Medulla oblongata (tissue), 1 donor: ENCODE data around the gene PRKCD.

ENCODE experiments used
- DNase-seq: peaks from one replicate; pipeline ENCODE4 v3.0.0-alpha.2; 2015; ENCODE audit errors: extremely low spot score

PRKCD gene

GRCh38 chr3:53232641-53233377 lies 71.8 kb downstream of the PRKCD start:
- no peak for DNase-seq

DNA sequence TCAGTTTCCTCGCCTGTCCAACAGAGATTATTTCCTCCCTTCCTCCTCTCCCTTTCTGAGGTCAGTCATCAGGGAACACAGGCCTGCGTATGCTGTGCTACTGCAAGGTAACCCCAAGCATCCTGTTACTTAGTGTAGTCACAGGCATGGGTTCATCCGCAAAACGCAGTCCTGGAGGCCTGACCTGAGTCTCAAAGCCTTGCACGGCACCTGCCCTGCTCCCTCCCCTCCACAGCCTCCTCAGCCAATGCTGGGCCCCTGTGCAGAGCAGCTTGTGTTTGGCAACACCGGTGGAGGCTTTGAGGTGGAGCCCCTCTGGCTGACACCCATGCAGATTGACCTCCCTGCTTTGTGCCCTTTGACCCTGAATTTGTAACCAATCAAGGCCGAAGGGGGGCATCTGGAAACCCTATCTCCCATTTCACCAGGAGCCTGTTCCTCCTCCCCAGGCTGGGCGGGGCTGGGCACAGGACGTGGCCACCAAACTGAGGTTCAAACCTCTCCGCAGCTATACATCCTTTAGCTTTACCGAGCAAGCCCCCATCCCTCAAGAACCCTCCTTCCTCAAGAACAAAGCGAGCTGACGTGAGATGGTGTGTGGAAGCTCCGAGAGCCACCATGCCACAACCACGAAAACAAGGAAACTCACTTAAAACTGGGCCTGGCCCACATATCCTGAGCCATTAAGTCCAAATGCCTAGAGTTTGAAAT lies 73.3 kb downstream of the PRKCD start:
- DNase-seq = no peak

DNA sequence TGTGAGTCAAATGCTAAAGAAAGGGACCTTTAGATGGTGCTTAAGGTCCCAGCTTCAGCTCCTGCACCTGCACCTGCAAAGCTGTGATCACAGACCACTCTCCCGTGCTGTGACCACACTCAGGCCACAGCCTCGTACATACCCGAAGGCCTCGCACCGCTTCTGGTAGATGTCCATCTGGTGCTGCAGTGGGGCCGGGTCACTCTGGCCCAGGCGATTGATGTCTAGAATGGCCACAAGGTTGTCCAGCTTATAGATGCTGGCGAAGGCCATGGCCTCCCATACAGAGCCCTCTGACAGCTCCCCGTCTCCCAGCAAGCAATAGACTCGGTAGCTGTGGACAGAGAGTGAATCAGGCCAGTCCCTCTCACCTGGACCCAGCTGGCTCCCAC lies 73.8 kb downstream of the PRKCD start:
- no peak for DNase-seq

DNA sequence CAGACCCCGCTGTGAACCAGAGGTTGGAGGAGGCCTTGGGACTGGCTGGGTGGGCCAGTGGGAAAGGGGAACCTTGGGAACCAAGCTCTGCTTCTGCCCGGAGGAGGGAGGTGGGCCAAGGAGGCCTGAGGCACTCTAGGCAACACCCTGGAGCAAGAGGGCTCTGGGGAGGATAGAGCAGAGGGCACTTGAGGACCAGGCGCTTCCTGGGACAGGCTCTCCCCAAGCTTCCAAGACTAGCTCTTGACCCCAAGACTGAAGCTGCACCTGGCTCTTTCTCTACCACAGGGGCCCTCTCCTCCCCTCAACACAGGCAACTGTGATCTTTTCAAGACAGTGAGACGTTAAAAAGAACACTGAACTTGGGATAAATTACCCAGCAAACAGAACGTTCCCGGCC lies 74.5 kb downstream of the PRKCD start:
- no peak for DNase-seq

DNA sequence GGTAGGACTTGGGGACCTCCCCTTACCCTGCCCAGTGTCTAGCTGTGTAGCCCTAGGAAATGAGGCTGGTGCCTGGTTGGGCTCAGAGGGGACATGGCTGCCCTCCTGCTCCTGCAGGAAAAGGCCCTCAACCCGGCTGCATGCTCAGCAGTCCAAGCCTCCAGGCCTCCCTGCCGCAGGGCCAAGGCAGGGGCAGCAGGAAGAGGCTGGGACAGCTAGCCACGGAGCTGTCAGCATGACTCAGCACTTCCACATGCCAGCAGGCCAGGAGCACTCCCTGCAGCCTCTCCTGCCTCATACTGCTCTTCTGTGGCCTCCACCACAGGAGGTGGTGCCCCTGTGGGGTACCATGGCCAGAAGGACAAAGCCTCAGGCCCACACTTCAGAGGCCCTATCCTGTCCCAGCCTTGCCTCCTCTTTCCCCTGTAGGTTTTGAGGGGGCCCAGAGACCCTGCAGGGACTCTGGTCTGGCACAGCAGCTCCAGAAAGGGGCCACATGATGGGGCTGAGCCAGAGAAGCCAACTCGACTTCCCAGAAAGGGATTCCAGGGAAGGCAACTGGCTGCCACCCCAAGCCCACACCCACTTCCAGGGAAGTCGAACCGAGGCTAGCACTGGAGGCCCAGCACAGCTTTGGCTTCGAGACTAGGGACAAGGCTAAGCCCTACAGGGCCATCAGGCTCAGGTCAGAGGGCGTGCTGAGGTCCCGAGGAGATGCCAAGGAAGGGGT lies 75.3 kb downstream of the PRKCD start:
- peak; percentile 79 for DNase-seq

GRCh38 chr3:53238051-53238850 lies 77.2 kb downstream of the PRKCD start:
- no peak for DNase-seq

DNA sequence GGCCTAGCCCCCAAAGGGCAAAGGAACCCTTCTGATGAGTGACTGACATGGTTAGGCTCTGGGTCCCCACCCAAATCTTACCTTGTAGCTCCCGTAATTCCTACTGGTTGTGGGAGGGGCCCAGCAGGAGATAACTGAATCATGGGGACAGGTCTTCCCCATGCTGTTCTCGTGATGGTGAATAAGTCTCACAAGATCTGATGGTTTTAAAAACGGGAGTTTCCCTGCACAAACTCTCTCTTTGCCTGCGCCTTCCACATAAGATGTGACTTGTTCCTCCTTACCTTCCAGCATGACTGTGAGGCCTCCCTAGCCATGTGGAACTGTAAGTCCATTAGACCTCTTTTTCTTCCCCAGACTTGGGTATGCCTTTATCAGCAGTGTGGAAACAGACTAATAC lies 77.9 kb downstream of the PRKCD start:
- no peak for DNase-seq

GRCh38 chr3:53239800-53240199 lies 78.8 kb downstream of the PRKCD start:
- DNase-seq = no peak

DNA sequence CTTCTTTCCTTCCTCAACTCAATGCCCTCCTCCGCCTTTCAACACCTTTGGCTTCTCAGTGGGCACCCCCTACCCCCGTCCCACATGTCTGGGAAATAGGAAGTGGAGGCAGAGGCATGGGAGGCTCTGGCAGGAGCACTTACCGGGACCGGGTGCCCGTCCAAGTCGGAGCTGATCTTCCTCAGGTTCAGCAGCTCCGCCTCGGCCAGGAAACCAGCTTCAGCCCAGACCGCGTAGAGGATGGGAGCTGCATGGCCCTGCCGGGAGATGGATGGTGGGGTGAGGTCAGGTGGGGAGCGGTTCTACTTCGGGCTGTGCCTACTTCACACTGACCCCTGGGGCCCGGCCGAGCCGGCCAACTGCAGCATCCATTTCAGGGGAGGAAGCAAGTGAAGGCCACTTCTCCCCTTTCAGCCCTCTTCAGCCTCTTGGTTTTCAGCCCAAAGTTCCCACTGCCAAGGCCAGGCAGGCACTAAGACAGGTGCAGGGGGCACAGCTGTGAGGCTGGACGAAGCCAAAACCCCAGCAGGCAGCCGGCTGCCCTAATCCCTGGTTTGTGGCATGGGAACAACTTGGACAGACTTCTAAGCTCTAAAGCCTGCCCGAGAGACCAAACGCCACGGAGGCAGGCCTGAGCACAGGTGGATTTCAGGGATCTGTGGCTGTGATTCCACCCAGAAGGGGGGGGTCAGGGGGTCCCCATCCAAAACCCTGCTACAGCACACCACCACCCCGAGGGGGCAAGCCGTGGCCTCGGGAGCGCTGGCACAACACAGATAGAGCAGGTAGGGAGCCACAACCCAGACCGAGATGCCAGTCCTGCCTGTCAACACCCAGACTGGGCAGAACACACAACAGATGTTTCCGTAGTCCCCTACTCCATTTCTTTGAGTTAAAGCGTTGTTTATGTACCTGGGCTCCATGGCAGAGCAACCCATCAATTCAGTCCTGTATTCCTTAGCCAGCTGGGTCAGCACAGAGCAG lies 80.3 kb downstream of the PRKCD start:
- DNase-seq = no peak

- DNase-seq = no peak
These were observed 81.1 kb downstream of the PRKCD start for GRCh38 chr3:53242155-53242554.
